DOHH2 (cell line): ENCODE results near the gene RAPGEF5.

Source experiments
- H3F3A ChIP-seq: fragments of 200-600 bp; sonication (generic), shearing (Covaris generic); 2 replicates; pipeline ENCODE4 v1.6.0; 2016; ENCODE audit warnings: antibody characterized with exemption, mild to moderate bottlenecking; ENCODE audit not compliant: control insufficient read depth, insufficient read depth
- H3K27ac ChIP-seq: fragments of 200-600 bp; sonication (generic); 2 replicates; pipeline ENCODE4 v1.5.1; 2014; ENCODE audit warnings: low read depth, mild to moderate bottlenecking, low read length, moderate library complexity
- H3K27me3 ChIP-seq: fragments of 200-600 bp; sonication (generic); 2 replicates; pipeline ENCODE4 v1.6.1; 2014; ENCODE audit warnings: mild to moderate bottlenecking, low read length, mixed read lengths; ENCODE audit not compliant: control insufficient read depth
- H3K36me3 ChIP-seq: fragments of 200-600 bp; sonication (generic); 2 replicates; pipeline ENCODE4 v1.6.1; 2014; ENCODE audit warnings: mild to moderate bottlenecking, low read length, moderate library complexity, mixed read lengths; ENCODE audit not compliant: control insufficient read depth
- H3K4me1 ChIP-seq: fragments of 200-600 bp; sonication (generic); 2 replicates; pipeline ENCODE4 v1.6.1; 2014; ENCODE audit warnings: mild to moderate bottlenecking, low read length, mixed read lengths; ENCODE audit not compliant: control insufficient read depth
- H3K4me2 ChIP-seq: fragments of 200-600 bp; sonication (generic); 2 replicates; pipeline ENCODE4 v1.6.0; 2014; ENCODE audit warnings: mild to moderate bottlenecking, low read length, moderate library complexity
- H3K4me3 ChIP-seq: fragments of 200-600 bp; sonication (generic); 2 replicates; pipeline ENCODE4 v1.5.1; 2014; ENCODE audit warnings: mild to moderate bottlenecking, low read length, mixed read lengths
- H3K79me2 ChIP-seq: fragments of 200-600 bp; sonication (generic); 2 replicates; pipeline ENCODE4 v1.6.1; 2014; ENCODE audit warnings: mild to moderate bottlenecking, low read length, mixed read lengths; ENCODE audit not compliant: control insufficient read depth
- H3K9me2 ChIP-seq: fragments of 200-600 bp; sonication (generic); replicated peaks from 2 replicates; pipeline ENCODE4 v1.6.1; 2014; ENCODE audit warnings: mild to moderate bottlenecking, low read length, mixed read lengths; ENCODE audit not compliant: control insufficient read depth
- H3K9me3 ChIP-seq: fragments of 200-600 bp; sonication (generic); 2 replicates; pipeline ENCODE4 v1.6.1; 2014; ENCODE audit warnings: antibody characterized with exemption, low read length, mixed read lengths; ENCODE audit not compliant: control insufficient read depth, insufficient read depth
- H4K20me1 ChIP-seq: fragments of 200-600 bp; sonication (generic); 2 replicates; pipeline ENCODE4 v1.6.0; 2014; ENCODE audit warnings: low read depth, mild to moderate bottlenecking, antibody characterized with exemption, low read length, moderate library complexity; ENCODE audit not compliant: control insufficient read depth, insufficient read depth
- CTCF ChIP-seq: fragments of 200-600 bp; sonication (generic); IDR thresholded peaks from one replicate; pipeline ENCODE4 v1.5.1; 2014; ENCODE audit warnings: antibody characterized with exemption, mild to moderate bottlenecking, low read depth, low read length; ENCODE audit not compliant: poor library complexity, severe bottlenecking
- EZH2phosphoT487 ChIP-seq: fragments of 200-600 bp; sonication (generic); IDR thresholded peaks from 2 replicates; pipeline ENCODE4 v1.6.1; 2017; ENCODE audit warnings: borderline replicate concordance, mild to moderate bottlenecking, antibody characterized with exemption, low read length, moderate library complexity, mixed read lengths

Gene RAPGEF5

GRCh38 chr7:22329816-22330524, 27.0 kb downstream of the RAPGEF5 start:
- H3F3A ChIP-seq: peaks cover 28% of the 10 kb centered on the region
- no peaks in the 10 kb centered on the region for H3K27me3 ChIP-seq
- no peaks in the 10 kb centered on the region for H3K9me3 ChIP-seq
- no peak for TF ChIP-seq EZH2phosphoT487
- no peak for TF ChIP-seq CTCF
- H3K79me2 ChIP-seq: peaks cover 100% of the 10 kb centered on the region
- peaks cover 100% of the 10 kb centered on the region for H3K4me1 ChIP-seq
- peaks cover 88% of the 10 kb centered on the region for H4K20me1 ChIP-seq
- H3K27ac ChIP-seq: peak overlapping the region; percentile 0; the same call in 1 of the 2 replicates
- peak overlapping the region; percentile 40 for H3K4me2 ChIP-seq
- H3K36me3 ChIP-seq: peaks cover 96% of the 10 kb centered on the region
- no peaks in the 10 kb centered on the region for H3K9me2 ChIP-seq
- peak overlapping the region; percentile 4; the same call in 1 of the 2 replicates for H3K4me3 ChIP-seq

DNA sequence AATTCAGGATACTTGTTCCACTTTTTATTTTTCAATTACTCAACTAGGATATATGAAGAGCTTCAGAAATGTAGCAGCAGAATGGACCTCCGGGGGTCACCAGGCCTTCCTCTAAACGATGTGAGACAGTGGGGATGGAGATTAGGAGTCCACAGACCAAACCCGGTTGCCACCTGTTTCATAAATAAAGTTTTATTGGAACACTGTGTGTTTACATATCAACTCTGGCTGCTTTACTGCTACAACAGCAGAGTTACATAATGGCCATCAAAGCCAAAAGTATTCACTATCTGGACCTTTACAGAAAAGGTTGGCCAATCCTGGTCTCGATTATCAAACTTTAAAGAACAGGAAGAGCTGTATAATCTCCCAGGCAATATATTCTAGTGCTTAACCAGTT, 30.8 kb downstream of the RAPGEF5 start:
- peaks cover 98% of the 10 kb centered on the region for H3K36me3 ChIP-seq
- peaks cover 100% of the 10 kb centered on the region for H3K4me1 ChIP-seq
- peak overlapping the region; percentile 11 for H3K4me3 ChIP-seq
- no peak for TF ChIP-seq CTCF
- no peak for TF ChIP-seq EZH2phosphoT487
- peak overlapping the region; percentile 40 for H3K4me2 ChIP-seq
- peaks cover 100% of the 10 kb centered on the region for H3K79me2 ChIP-seq
- no peaks in the 10 kb centered on the region for H3K27me3 ChIP-seq
- H3K9me3 ChIP-seq: no peaks in the 10 kb centered on the region
- H3F3A ChIP-seq: peaks cover 23% of the 10 kb centered on the region
- H3K27ac ChIP-seq: peak overlapping the region; percentile 16
- H3K9me2 ChIP-seq: no peaks in the 10 kb centered on the region
- H4K20me1 ChIP-seq: peaks cover 93% of the 10 kb centered on the region

DNA sequence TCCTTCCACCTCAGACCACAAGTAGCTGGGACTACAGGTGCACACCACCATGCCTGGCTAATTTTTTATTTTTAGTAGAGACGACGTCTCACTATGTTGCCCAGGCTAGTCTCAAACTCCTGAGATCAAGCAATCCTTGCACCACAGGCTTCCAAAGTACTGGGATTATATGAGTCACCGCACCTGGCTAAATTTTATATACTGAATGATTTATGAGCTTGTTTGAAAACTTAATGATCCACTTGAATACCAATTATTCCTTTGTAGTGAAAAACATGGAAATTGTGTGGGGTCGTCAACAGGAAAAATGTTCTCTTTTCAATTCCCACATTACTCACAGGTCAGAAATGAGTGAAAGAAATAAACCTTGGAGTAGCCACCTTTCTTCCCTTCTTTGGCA, 31.3 kb downstream of the RAPGEF5 start:
- Histone ChIP-seq H3K36me3 (peaks cover 98% of the 10 kb centered on the region), H3K27ac (peak overlapping the region; percentile 16), H3K9me3 (no peaks in the 10 kb centered on the region), H4K20me1 (peaks cover 93% of the 10 kb centered on the region), H3K27me3 (no peaks in the 10 kb centered on the region), H3K4me3 (peak overlapping the region; percentile 11), H3K79me2 (peaks cover 100% of the 10 kb centered on the region), H3K4me2 (peak overlapping the region; percentile 40), H3F3A (peaks cover 28% of the 10 kb centered on the region), H3K4me1 (peaks cover 100% of the 10 kb centered on the region), H3K9me2 (no peaks in the 10 kb centered on the region)
- TF ChIP-seq EZH2phosphoT487: no peak
- TF ChIP-seq CTCF: no peak
